AG09319 (cell line): ENCODE data around the gene TENT5C.
A peak's percentile ranks its signal among the peaks of the same experiment; 100 is the strongest.
"Not testable (repeated sequence)": the region's sequence is repeated elsewhere in the genome, so short reads cannot be mapped to it uniquely, and the experiment has no call there.

ENCODE experiments used
- DNase-seq: peaks from one replicate; pipeline ENCODE4 v3.0.0-alpha.2; 2010; ENCODE audit warnings: low read depth; ENCODE audit errors: extremely low read depth
- TF ChIP-seq, protein P1 (sequence below): IDR thresholded peaks from 2 replicates; pipeline ENCODE4 v1.5.1; 2011; ENCODE audit warnings: low read depth, mild to moderate bottlenecking, inconsistent platforms, low read length, moderate library complexity

The TENT5C gene

DNA sequence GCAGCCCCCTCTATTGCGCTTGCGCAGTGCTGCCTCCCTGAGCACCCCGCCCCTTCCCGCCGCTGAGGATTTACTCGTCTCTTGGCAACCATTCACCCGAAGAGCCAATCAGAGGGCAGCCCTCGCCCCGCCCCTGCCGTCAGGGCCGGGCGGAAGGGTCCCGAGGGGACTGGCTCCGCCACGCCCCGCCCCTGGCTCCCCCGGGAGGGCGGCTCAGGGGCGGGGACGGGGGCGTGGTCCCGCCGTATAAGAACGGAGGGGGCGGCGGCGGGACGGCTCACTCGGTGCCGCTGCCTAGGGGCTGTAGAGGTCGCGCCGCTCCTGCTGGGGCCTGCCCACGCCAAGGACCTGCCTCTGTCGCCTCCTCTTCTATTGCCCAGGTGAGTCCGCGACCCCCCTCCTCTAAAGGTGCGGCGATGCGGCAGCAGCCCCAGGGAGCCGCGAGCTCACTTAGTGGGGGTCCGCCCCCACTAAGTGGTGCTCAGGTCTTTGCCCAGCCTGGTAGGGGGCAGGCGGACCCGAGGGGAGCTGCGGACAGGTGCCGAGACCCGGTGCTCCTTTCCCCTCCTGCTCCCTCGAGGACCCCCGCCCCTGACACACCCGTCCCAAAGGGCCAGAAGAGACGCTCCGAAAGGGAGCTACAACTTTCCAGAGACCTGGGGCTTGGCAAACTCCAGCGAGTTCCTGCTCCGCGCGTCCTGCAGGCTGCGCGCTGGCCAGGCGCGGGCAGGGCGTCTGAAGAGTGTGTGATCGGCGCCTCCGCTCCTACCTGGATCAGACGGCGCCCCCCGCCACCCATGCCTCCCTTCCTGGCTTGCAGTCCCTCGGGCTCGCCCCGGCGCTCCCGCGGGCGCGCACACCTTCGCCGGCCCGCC, at the start of gene TENT5C:
Gene TENT5C, plus strand, starts transcription at position 275 of the 875 bp plus-strand sequence. CDS start 16,821 bp downstream, outside the sequence.
- TF ChIP-seq, protein P1, sequence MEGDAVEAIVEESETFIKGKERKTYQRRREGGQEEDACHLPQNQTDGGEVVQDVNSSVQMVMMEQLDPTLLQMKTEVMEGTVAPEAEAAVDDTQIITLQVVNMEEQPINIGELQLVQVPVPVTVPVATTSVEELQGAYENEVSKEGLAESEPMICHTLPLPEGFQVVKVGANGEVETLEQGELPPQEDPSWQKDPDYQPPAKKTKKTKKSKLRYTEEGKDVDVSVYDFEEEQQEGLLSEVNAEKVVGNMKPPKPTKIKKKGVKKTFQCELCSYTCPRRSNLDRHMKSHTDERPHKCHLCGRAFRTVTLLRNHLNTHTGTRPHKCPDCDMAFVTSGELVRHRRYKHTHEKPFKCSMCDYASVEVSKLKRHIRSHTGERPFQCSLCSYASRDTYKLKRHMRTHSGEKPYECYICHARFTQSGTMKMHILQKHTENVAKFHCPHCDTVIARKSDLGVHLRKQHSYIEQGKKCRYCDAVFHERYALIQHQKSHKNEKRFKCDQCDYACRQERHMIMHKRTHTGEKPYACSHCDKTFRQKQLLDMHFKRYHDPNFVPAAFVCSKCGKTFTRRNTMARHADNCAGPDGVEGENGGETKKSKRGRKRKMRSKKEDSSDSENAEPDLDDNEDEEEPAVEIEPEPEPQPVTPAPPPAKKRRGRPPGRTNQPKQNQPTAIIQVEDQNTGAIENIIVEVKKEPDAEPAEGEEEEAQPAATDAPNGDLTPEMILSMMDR: peak; percentile 26
- peak; percentile 93 for DNase-seq

DNA sequence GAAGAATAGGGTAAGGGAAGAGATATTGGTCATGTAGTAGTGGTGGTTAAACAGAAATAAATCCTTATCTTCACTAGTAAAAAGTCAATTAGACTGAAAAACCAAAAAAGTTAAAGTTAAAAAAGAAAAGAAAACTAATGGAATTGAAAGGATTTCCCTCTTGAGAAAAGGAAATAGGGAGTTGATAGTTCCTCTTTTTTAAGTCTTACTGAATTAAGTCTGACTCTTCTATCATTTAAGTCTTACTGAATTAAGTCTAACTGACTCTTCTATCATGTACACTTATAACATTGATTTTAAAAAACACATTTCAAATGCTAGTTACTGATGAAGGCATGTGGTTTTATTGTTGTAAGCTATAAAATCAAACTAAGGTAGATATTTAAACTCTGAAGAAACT, 49.5 kb upstream of the TENT5C start:
- no peak for DNase-seq
- TF ChIP-seq, protein P1: no peak

DNA sequence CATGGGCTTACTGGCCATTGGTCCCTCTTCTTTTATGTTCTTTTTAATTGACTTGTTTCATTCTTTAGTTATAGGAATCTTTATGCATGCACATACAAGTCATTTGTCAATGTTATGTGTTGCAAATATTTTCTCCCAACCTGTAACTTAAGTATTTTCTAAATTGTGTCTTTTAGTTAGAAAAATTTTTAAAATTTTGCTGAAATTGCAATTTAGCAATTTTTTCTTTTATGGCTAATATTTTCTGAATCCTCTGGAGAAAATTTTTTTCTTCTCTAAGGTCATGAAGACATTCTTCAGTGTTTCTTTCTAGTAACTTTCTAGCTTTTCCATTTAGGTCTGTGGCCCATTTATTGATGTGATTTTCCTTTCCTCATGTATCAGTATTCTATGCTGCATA, 48.9 kb upstream of the TENT5C start:
- no peak for DNase-seq
- TF ChIP-seq, protein P1: no peak

DNA sequence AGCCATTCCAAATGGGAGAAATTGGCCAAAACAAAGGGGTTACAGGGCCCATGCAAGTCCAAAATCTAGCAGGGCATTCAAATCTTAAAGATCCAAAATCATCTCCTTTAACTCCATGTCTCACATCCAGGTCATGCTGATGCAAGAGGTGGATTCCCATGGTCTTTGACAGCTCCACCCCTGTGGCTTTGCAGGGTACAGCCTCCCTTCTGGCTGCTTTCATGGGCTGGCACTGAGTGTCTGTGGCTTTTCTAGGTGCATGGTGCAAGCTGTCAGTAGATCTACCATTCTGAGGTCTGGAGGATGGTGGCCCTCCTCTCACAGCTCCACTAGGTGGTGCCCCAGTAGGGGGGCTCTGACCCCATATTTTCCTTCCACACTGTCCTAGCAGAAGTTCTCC, 47.4 kb upstream of the TENT5C start:
- DNase-seq: not testable (repeated sequence)

DNA sequence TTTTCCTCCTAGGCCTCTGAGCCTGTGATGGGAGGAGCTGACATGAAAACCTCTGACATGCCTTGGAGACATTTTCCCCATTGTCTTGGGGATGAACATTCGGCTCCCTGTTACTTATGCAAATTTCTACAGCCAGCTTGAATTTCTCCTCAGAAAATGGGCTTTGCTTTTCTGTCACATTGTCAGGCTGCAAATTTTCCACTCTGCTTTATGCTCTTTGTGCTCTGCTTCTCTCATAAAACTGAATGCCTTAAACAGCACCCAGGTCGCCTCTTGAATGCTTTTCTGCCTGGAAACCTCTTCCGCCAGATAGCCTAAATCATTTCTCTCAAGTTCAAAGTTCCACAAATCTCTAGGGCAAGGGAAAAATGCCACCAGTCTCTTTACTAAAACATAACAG, 46.7 kb upstream of the TENT5C start:
- no peak for DNase-seq
- TF ChIP-seq, protein P1: no peak

DNA sequence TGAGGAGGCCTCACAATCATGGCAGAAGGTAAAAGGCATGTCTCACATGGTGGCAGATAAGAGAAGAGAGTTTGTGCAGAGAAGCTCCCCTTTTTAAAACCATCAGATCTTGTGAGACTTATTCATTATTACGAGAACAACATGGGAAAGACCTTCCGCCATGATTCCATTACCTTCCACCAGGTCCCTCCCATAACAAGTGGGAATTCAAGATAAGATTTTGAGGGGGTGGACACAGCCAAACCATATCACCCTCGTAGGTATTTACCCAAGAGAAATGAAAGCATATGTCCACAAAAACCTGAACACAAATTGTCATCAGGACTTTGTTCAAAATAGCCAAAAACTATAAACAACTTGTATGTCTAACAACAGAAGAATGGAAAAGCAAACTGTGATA, 45.9 kb upstream of the TENT5C start:
- no peak for DNase-seq
- TF ChIP-seq, protein P1: no peak

DNA sequence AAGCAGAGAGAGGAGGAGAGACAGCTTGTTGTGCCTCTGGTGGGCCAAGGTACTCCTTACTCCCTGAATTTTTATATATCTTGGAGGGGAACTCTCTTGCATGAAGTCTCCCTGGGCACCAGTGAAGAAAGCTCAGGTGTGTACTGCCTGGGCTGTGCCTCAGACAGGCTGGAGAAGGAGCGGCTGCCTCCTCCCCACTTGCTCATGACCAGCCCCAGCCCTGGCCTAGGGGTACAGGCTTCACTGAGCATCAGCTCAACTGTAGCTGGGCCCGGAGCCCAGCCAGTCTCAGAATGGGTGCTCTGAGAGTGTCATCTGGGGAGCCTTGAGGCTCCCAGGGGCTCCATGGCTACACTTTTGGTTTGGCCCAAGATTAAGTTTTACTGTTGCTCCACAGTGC, 44.8 kb upstream of the TENT5C start:
- TF ChIP-seq, protein P1: no peak
- DNase-seq: no peak

DNA sequence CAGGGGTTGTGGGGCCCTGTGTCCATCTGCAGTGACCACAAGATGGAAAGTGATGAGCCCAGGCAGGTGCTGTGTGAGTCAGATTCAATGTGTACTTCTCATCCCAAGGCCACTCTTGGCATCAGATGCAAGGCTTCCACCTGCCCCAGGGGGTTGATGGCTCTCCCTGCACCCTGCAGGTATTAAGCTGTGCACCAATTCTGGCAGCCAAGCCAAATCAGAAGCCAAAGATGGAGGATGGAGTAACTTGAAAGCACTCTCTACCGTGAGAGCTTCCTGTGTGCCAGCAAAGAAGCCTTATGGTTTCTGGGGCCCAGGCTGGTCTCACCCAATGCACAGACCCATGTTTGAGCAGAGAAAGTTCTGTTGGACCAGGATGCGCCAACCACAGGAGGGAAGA, 44.3 kb upstream of the TENT5C start:
- no peak for DNase-seq
- TF ChIP-seq, protein P1: no peak
